NCI-H2171 treated with DMSO at 0.1 percent for 48 hours (cell line): ENCODE results near the gene SMCHD1.
"Not testable (repeated sequence)": the region's sequence is repeated elsewhere in the genome, so short reads cannot be mapped to it uniquely, and the experiment has no call there.

Experiments used
- DNase-seq: peaks from one replicate; lab custom pipeline; 2025; lab: John Stamatoyannopoulos, UW

Gene SMCHD1

GRCh38 chr18:2716394-2717326, 61.1 kb downstream of the SMCHD1 start:
- no peak for DNase-seq

- DNase-seq = no peak
These were observed 61.9 kb downstream of the SMCHD1 start for GRCh38 chr18:2717407-2717806.

GRCh38 chr18:2719040-2719439, 63.5 kb downstream of the SMCHD1 start:
- DNase-seq = no peak

- no peak for DNase-seq
These were observed 67.7 kb downstream of the SMCHD1 start for GRCh38 chr18:2723207-2723606.

GRCh38 chr18:2729757-2730156, 74.2 kb downstream of the SMCHD1 start:
- no peak for DNase-seq

GRCh38 chr18:2736823-2737222, 81.3 kb downstream of the SMCHD1 start:
- no peak for DNase-seq

- not testable (repeated sequence) for DNase-seq
These were observed 84.6 kb downstream of the SMCHD1 start for GRCh38 chr18:2740082-2740481.

GRCh38 chr18:2746274-2746673, 90.7 kb downstream of the SMCHD1 start:
- no peak for DNase-seq

- no peak for DNase-seq
These were observed 102.8 kb downstream of the SMCHD1 start for GRCh38 chr18:2758309-2758708.

- no peak for DNase-seq
These were observed 119.1 kb downstream of the SMCHD1 start for GRCh38 chr18:2774669-2775068.

GRCh38 chr18:2776601-2777000, 121.1 kb downstream of the SMCHD1 start:
- DNase-seq = no peak

- no peak for DNase-seq
These were observed 121.7 kb downstream of the SMCHD1 start for GRCh38 chr18:2777241-2777640.

GRCh38 chr18:2780750-2781149, 125.2 kb downstream of the SMCHD1 start:
- no peak for DNase-seq

GRCh38 chr18:2787225-2787624, 131.7 kb downstream of the SMCHD1 start:
- DNase-seq = no peak

GRCh38 chr18:2792395-2792794, 136.9 kb downstream of the SMCHD1 start:
- no peak for DNase-seq

- peak; percentile 61 for DNase-seq
These were observed 138.6 kb downstream of the SMCHD1 start for GRCh38 chr18:2794159-2794558.

- DNase-seq = no peak
These were observed 142.4 kb downstream of the SMCHD1 start for GRCh38 chr18:2797951-2798350.

- DNase-seq = no peak
These were observed 143.8 kb downstream of the SMCHD1 start for GRCh38 chr18:2799369-2799768.

- no peak for DNase-seq
These were observed 150.7 kb downstream of the SMCHD1 start for GRCh38 chr18:2805970-2806943.

- not testable (repeated sequence) for DNase-seq
These were observed 153.1 kb downstream of the SMCHD1 start for GRCh38 chr18:2808640-2809039.

GRCh38 chr18:2809666-2810183, 154.2 kb downstream of the SMCHD1 start:
- DNase-seq = not testable (repeated sequence)

- DNase-seq = no peak
These were observed 155.9 kb downstream of the SMCHD1 start for GRCh38 chr18:2811416-2811815.
